Measurements from ENCODE around the gene CDCP2.

The CDCP2 gene

DNA sequence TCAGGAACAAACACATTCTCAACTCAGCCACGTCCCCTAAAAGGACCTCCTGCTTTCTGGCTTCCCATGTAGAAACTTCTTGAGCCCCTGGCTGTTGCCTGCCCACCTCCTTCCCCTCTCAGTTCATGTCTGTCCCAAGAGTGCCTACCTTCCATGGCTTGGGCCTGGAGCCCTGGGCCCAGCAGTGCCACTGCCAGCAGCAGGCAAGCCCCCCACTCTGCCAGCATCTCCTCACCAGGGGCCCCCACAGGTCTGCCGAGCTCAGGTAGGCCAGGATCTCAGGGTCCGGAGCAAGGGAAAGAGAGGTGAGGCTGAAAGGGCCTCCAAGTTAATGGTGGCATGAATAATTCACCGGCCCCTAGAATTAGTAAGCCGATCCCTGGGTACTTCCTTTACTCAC, at the start of gene CDCP2:
CDCP2 (minus strand) TSS at position 305 of the 400 bp plus-strand sequence; CDS start at position 227, 78 bp downstream.
- Histone ChIP-seq H3K36me3 (ENCODE audit: insufficient read depth, low read length) (no peaks in the 10 kb centered on the region), H3K4me3 (peak within 1 kb of the TSS; percentile 59), H3K27ac (peak within 1 kb of the TSS; percentile 95), H3K9ac (ENCODE audit: insufficient read length) (peak within 1 kb of the TSS; percentile 34), H3K9me3 (ENCODE audit: low read depth, low read length) (no peaks in the 10 kb centered on the region)
- no peak for DNase-seq (ENCODE audit: low read depth, low spot score)
- TF ChIP-seq POLR2AphosphoS5 (IDR thresholded peaks at IDR 0.05; ENCODE audit: borderline replicate concordance, low read depth, low read length) (no peak), FOXP2 (optimal IDR thresholded peaks at IDR 0.05; ENCODE audit: control extremely low read depth, extremely low read length, insufficient read depth) (no peak), EZH2 (IDR thresholded peaks at IDR 0.05) (no peak)

DNA sequence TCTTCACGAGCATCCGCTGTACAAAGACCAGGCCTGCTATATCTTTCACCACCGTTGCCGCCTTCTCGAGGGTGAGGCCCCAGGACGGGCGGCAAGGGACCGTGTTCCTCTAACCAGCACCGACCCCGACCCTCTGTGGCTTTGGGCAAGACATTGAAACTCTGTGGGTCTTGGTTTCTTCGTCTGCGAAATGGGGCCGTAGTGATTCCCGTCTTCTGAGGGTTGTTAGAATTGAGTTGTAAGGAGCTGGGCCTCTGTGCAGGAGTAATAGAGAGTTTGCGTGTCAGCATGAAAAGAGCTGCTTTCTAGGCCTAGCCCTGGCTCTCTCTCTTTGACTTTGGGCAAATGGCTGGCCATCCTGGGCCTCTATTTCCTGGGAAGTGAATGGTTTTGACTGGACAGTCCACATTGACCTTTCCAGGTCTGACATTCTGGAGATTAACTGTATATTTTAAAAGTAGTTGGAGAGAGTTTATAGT, 47.8 kb upstream of the CDCP2 start:
- peak overlapping the region; percentile 87 for H3K4me3 ChIP-seq
- no peak for DNase-seq (ENCODE audit: low read depth, low spot score)
- peaks cover 26% of the 10 kb centered on the region for H3K36me3 ChIP-seq (ENCODE audit: insufficient read depth, low read length)
- H3K27ac ChIP-seq = no peak overlapping the region
- TF ChIP-seq FOXP2 (optimal IDR thresholded peaks at IDR 0.05; ENCODE audit: control extremely low read depth, extremely low read length, insufficient read depth) (no peak), POLR2AphosphoS5 (IDR thresholded peaks at IDR 0.05; ENCODE audit: borderline replicate concordance, low read depth, low read length) (no peak), EZH2 (IDR thresholded peaks at IDR 0.05) (no peak)
- peak overlapping the region; percentile 91 for H3K9ac ChIP-seq (ENCODE audit: insufficient read length)
- no peaks in the 10 kb centered on the region for H3K9me3 ChIP-seq (ENCODE audit: low read depth, low read length)

DNA sequence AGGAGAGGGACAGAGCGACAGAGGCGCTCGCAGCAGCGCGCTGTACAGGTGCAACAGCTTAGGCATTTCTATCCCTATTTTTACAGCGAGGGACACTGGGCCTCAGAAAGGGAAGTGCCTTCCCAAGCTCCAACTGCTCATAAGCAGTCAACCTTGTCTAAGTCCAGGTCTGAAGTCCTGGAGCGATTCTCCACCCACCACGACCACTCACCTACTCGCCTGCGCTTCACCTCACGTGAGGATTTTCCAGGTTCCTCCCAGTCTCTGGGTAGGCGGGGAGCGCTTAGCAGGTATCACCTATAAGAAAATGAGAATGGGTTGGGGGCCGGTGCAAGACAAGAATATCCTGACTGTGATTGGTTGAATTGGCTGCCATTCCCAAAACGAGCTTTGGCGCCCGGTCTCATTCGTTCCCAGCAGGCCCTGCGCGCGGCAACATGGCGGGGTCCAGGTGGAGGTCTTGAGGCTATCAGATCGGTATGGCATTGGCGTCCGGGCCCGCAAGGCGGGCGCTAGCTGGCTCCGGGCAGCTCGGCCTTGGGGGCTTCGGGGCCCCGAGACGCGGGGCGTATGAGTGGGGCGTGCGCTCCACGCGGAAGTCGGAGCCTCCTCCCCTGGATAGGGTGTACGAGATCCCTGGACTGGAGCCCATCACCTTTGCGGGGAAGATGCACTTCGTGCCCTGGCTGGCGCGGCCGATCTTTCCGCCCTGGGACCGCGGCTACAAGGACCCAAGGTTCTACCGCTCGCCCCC, 47.1 kb upstream of the CDCP2 start, which contains the start of the genes CYB5RL and MRPL37:
CYB5RL (minus strand) TSS at position 266 of the 754 bp plus-strand sequence. CDS start 4,414 bp downstream, outside the sequence.
MRPL37 (plus strand) TSS at position 403 of the 754 bp plus-strand sequence; CDS start at position 480, 77 bp downstream.
- peak; percentile 96 for DNase-seq (ENCODE audit: low read depth, low spot score)
- peaks cover 20% of the 10 kb centered on the region for H3K36me3 ChIP-seq (ENCODE audit: insufficient read depth, low read length)
- TF ChIP-seq EZH2 (IDR thresholded peaks at IDR 0.05) = no peak
- peak; percentile 95 for TF ChIP-seq POLR2AphosphoS5 (IDR thresholded peaks at IDR 0.05; ENCODE audit: borderline replicate concordance, low read depth, low read length)
- TF ChIP-seq FOXP2 (optimal IDR thresholded peaks at IDR 0.05; ENCODE audit: control extremely low read depth, extremely low read length, insufficient read depth) = no peak
- no peaks in the 10 kb centered on the region for H3K9me3 ChIP-seq (ENCODE audit: low read depth, low read length)
- peak within 1 kb of the TSS; percentile 91 for H3K9ac ChIP-seq (ENCODE audit: insufficient read length)
- H3K4me3 ChIP-seq = peak within 1 kb of the TSS; percentile 87
- no peak within 1 kb of the TSS for H3K27ac ChIP-seq

DNA sequence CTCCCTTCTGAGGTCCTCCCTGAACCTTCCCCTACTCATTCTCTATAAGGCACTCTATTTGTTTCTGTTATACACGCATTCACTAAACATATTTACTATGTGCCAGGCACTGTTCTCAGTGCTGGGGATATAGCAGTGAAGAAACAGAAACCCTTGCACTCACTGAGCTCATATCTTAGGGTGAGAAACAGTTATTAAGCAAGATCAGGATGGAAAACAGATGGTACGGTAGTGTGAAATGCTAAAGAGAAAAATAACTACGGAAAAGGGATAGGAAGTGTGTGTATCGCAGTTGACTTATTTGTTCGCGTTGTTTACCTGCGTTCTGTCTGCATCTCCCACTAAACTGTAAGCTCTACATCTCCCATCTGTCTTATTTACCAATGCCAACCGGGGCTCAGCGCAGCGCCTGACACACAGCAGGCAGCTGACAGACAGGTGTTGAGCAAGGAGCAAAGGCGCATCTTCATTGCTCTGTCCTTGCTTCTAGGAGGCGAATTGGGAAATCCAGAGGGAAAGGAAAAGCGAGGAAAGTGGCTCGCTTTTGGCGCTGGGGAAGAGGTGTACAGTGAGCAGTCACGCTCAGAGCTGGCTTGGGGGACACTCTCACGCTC, 46.5 kb upstream of the CDCP2 start:
- no peak for TF ChIP-seq POLR2AphosphoS5 (IDR thresholded peaks at IDR 0.05; ENCODE audit: borderline replicate concordance, low read depth, low read length)
- no peak for TF ChIP-seq EZH2 (IDR thresholded peaks at IDR 0.05)
- no peak for TF ChIP-seq FOXP2 (optimal IDR thresholded peaks at IDR 0.05; ENCODE audit: control extremely low read depth, extremely low read length, insufficient read depth)
- Histone ChIP-seq H3K36me3 (ENCODE audit: insufficient read depth, low read length) (peaks cover 20% of the 10 kb centered on the region; the same call in 1 of the 2 replicates), H3K4me3 (peak overlapping the region; percentile 87), H3K9me3 (ENCODE audit: low read depth, low read length) (no peaks in the 10 kb centered on the region), H3K9ac (ENCODE audit: insufficient read length) (peak overlapping the region; percentile 82), H3K27ac (no peak overlapping the region)
- DNase-seq (ENCODE audit: low read depth, low spot score) = no peak

DNA sequence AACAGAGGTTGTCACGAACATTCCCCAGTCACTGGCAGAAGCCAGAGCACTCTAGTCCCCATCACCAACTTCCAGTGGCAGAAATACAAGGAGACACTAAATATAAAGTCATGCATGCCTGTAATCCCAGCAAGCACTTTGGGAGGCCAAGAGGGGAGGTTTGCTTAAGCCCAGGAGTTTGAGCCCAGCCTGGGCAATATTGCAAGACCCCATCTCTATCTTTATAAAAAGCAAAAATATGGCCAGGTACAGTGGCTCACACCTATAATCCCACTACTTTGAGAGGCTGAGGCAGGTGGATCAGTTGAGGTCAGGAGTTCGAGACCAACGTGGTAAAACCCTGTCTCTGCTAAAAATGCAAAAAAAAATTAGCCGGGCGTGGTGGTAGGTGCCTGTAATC, 40.7 kb upstream of the CDCP2 start:
- DNase-seq (ENCODE audit: low read depth, low spot score) = no peak
- Histone ChIP-seq H3K4me3 (no peak overlapping the region), H3K36me3 (ENCODE audit: insufficient read depth, low read length) (peaks cover 6% of the 10 kb centered on the region; the same call in 1 of the 2 replicates), H3K9ac (ENCODE audit: insufficient read length) (no peak overlapping the region), H3K27ac (no peak overlapping the region), H3K9me3 (ENCODE audit: low read depth, low read length) (no peaks in the 10 kb centered on the region)
- no peak for TF ChIP-seq EZH2 (IDR thresholded peaks at IDR 0.05)
- TF ChIP-seq POLR2AphosphoS5 (IDR thresholded peaks at IDR 0.05; ENCODE audit: borderline replicate concordance, low read depth, low read length) = no peak
- TF ChIP-seq FOXP2 (optimal IDR thresholded peaks at IDR 0.05; ENCODE audit: control extremely low read depth, extremely low read length, insufficient read depth) = no peak

DNA sequence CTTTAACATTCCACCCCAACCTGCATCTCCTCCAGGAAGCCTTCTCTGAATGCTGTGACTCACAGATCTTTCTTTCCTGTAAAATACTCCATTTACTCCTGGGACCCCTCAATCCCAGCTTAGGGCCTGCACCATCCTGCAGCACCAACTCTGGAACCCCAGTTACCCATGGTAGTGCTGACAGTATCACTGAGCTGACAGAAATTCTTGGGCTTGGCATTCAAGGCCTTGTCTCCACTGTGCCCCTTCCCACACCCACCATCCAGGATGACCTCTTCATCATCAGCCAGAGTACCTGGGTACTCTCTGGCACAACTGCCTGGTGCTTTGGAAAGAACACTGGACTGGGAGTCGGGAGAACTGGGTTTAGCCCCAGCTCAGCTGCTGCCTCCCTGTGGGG, 38.7 kb upstream of the CDCP2 start:
- TF ChIP-seq EZH2 (IDR thresholded peaks at IDR 0.05) = no peak
- TF ChIP-seq FOXP2 (optimal IDR thresholded peaks at IDR 0.05; ENCODE audit: control extremely low read depth, extremely low read length, insufficient read depth) = no peak
- TF ChIP-seq POLR2AphosphoS5 (IDR thresholded peaks at IDR 0.05; ENCODE audit: borderline replicate concordance, low read depth, low read length) = no peak
- H3K4me3 ChIP-seq = no peak overlapping the region
- H3K9ac ChIP-seq (ENCODE audit: insufficient read length) = no peak overlapping the region
- H3K36me3 ChIP-seq (ENCODE audit: insufficient read depth, low read length) = peaks cover 7% of the 10 kb centered on the region; the same call in 1 of the 2 replicates
- no peak overlapping the region for H3K27ac ChIP-seq
- DNase-seq (ENCODE audit: low read depth, low spot score) = no peak
- no peaks in the 10 kb centered on the region for H3K9me3 ChIP-seq (ENCODE audit: low read depth, low read length)

DNA sequence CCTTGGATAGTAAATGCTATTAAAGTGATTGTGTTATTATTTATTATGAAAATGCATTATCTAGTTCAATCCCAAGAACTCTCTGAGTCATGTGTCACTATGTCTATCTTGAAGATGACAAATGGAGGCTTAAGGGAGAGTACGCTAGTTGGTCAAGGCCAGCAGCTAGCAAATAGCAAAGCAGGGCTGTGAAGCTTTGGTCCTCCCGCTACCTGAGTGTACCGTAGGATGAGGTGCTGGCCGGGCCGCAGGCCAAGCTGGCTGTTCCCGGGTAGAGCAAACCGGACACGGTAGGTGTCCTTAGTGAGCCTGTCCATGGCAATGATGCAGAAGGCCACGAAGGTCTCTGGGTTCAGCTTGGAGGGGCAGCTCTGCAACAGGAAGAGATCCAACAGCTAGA, 37.7 kb upstream of the CDCP2 start:
- no peak for TF ChIP-seq EZH2 (IDR thresholded peaks at IDR 0.05)
- TF ChIP-seq POLR2AphosphoS5 (IDR thresholded peaks at IDR 0.05; ENCODE audit: borderline replicate concordance, low read depth, low read length) = no peak
- TF ChIP-seq FOXP2 (optimal IDR thresholded peaks at IDR 0.05; ENCODE audit: control extremely low read depth, extremely low read length, insufficient read depth) = no peak
- no peak for DNase-seq (ENCODE audit: low read depth, low spot score)
- Histone ChIP-seq H3K27ac (no peak overlapping the region), H3K4me3 (no peak overlapping the region), H3K9ac (ENCODE audit: insufficient read length) (no peak overlapping the region), H3K9me3 (ENCODE audit: low read depth, low read length) (no peaks in the 10 kb centered on the region), H3K36me3 (ENCODE audit: insufficient read depth, low read length) (peaks cover 11% of the 10 kb centered on the region; the same call in 1 of the 2 replicates)

DNA sequence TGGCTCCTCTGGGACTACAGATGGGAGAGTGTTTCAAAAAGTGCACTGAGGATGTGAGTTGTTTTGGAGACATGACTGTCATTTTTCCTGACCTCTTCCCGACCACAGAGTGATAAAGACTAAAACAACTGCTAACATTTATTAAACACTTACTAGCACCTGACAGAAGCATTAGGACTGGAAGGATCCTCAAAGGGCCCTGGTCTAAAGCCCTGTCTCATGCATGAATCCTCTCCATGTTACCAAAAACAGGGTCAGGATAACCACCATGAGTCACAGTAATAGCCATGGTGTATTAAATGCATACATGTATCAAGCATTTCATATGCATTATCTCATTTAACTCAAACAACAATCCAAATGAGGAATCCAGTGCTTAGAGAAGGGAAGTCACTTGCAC, 35.5 kb upstream of the CDCP2 start:
- H3K4me3 ChIP-seq = no peak overlapping the region

More for the DNA sequence above, 35.5 kb upstream of the CDCP2 start:
- TF ChIP-seq POLR2AphosphoS5 (IDR thresholded peaks at IDR 0.05; ENCODE audit: borderline replicate concordance, low read depth, low read length) (no peak), EZH2 (IDR thresholded peaks at IDR 0.05) (no peak), FOXP2 (optimal IDR thresholded peaks at IDR 0.05; ENCODE audit: control extremely low read depth, extremely low read length, insufficient read depth) (no peak)
- no peak overlapping the region for H3K27ac ChIP-seq
- no peak overlapping the region for H3K9ac ChIP-seq (ENCODE audit: insufficient read length)
- no peaks in the 10 kb centered on the region for H3K9me3 ChIP-seq (ENCODE audit: low read depth, low read length)
- H3K36me3 ChIP-seq (ENCODE audit: insufficient read depth, low read length) = peaks cover 5% of the 10 kb centered on the region; the same call in 1 of the 2 replicates
- no peak for DNase-seq (ENCODE audit: low read depth, low spot score)
